Dedifferentiated amniotic fluid mesenchymal stem cell (primary cell): ENCODE measurements around the gene RAB40C.

Experiments used
- DNase-seq: peaks from one replicate; pipeline ENCODE4 v3.0.0-alpha.2; 2016; ENCODE audit errors: extremely low spot score

The RAB40C gene

DNA sequence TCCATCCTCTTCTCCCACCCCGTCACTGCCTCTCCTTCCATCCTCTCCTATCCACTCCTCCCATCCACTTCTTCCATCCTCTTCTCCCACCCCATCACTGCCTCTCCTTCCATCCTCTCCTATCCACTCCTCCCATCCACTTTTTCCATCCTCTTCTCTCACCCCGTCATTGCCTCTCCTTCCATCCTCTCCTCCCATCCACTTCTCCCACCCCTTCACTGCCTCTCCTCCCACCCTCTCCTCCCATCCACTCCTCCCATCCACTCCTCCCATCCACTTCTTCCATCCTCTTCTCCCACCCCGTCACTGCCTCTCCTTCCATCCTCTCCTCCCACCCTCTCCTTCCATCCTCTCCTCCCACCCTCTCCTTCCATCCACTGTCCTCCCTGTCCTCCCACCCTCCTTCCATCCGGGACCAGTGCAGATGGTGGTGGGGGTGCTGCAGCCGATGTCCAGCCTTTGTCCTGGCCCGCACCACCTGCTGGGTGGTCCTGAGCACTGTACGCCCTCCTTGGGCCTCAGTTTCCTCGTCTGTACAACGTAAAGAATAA lies 42.0 kb downstream of the RAB40C start:
- DNase-seq = no peak

DNA sequence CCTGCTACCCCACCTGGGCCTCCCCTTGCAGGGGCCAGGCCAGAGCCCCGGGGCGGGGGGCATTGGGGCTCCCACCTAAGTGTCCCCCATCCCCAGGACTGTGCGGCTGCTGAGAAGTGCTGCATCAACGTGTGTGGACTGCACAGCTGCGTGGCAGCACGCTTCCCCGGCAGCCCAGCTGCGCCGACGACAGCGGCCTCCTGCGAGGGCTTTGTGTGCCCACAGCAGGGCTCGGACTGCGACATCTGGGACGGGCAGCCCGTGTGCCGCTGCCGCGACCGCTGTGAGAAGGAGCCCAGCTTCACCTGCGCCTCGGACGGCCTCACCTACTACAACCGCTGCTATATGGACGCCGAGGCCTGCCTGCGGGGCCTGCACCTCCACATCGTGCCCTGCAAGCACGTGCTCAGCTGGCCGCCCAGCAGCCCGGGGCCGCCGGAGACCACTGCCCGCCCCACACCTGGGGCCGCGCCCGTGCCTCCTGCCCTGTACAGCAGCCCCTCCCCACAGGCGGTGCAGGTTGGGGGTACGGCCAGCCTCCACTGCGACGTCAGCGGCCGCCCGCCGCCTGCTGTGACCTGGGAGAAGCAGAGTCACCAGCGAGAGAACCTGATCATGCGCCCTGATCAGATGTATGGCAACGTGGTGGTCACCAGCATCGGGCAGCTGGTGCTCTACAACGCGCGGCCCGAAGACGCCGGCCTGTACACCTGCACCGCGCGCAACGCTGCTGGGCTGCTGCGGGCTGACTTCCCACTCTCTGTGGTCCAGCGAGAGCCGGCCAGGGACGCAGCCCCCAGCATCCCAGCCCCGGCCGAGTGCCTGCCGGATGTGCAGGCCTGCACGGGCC lies 42.8 kb downstream of the RAB40C start:
- DNase-seq = no peak

DNA sequence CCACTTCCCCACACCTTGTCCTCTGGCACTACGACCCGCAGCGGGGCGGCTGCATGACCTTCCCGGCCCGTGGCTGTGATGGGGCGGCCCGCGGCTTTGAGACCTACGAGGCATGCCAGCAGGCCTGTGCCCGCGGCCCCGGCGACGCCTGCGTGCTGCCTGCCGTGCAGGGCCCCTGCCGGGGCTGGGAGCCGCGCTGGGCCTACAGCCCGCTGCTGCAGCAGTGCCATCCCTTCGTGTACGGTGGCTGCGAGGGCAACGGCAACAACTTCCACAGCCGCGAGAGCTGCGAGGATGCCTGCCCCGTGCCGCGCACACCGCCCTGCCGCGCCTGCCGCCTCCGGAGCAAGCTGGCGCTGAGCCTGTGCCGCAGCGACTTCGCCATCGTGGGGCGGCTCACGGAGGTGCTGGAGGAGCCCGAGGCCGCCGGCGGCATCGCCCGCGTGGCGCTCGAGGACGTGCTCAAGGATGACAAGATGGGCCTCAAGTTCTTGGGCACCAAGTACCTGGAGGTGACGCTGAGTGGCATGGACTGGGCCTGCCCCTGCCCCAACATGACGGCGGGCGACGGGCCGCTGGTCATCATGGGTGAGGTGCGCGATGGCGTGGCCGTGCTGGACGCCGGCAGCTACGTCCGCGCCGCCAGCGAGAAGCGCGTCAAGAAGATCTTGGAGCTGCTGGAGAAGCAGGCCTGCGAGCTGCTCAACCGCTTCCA lies 43.6 kb downstream of the RAB40C start:
- DNase-seq = no peak

DNA sequence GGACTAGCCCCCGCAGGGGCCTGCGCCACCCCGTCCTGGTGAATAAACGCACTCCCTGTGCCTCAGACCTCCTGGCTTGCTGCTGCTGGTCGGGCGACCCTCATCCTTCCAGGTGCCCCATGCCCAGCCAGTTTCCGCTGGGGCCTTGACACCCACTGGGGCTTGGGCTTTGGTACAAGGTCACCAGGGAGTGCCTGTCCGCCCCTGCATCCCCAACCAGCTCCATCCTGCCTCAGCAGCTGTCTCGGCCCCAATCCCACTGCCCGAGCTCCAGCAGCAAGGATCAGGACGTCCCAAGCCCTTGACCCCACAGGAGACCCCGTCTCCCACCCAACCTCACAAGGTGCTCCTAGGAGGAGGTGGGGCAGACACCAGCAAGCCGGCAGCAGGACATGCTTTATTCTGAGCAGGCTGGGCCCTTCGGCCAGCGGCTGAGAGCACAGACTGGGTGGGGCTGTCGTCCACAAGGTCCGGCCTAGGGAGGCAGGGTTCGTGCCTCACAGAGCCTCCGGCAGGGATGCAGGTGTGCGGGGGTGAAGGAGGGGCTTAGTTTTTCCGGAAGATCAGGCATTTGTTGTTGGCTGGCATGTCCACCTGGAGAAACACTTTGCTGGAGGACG lies 44.3 kb downstream of the RAB40C start:
- no peak for DNase-seq

DNA sequence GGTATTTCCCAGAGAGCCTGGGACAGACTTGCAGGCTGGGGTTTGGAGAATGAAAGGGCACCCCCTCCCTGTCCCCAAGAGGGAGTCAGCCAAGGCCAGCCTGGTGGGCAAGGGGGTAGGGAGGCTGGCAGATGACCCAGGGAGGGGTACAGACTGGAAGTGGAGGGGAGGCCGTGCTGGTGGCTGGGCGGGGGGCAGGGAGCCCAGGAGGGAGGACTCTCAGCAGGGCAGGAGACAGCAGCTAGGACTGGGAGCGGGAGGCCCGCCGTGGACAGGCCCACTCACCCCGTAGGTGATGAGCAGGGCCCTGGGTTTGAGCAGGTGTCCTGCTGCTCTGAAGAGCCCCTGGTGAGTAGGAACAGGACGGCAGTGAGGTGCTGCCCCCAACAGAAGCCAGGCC lies 45.1 kb downstream of the RAB40C start:
- no peak for DNase-seq

DNA sequence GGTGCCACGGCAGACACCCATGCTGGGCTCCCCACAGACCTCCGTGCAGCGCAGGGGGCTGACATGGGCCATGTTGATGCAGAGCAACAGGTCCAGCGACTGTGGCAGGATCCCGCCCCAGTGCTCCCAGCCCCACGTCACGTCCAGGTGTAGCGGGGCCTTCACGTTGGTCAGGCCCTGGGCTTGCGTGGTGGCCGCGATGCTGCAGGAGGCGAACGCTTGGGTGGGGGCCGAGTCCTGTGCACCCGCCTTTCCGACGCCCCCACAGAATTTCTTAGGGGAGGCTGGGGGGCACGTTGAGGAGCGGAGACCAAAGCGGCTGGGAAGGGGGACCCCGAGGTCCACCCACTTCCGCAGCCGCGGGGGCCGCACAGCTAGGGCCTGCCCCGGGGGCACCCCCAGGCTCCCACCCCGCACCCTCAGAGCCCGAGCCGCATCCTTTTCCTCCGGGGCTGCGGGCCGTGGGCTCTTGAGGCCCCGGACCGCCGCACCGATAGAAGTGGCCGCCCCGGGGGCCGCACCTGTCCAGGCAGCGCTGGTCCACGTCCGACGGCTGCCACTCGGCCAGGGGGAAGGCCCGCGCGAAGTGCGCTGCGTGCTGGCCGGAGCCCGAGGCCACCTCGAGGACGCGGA lies 45.8 kb downstream of the RAB40C start:
- no peak for DNase-seq

DNA sequence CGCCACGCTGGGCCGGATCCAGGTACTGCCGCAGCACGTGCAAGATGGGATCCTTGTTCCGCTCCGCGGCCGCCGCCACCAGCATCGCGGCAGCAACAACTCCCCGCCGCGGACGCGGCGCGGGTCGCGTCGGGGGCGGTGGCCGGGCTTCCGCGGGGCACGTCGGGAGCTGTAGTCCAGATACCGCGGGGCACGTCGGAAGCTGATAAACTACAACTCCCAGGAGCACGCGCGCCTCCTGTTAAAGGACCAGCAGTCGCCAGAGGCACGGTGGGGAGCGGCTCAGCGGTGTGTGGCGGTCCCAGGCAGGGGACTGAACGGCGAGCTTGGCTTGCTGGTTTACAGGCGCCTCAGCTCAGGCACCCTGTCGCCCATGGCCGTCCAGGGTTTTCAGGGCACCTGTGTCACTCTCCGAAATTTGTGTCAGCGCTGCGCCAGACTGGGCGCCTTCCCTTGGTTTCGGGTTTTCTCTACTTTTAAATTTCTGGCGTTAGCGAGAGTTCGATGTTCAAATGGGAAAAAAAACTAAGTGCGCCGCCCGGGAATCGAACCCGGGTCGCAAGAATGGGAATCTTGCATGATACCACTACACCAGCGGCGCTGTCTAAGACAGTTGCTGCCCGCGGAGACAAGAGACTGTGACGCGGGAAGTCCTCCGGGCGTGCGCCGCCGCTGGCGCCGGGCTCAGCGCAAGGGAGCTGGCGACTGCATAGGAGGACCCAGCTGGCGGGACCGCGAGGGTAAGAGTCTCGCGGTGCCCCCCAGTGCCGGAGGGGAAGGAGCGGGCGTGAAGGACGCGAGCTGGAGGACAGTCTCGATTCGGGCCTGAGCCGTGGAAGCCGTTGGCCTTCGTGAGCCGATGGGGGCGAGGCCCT lies 46.6 kb downstream of the RAB40C start, which contains the start of gene METTL26:
TSS of gene METTL26 (minus strand) at position 100 of the 875 bp plus-strand sequence. CDS start at position 85, 15 bp downstream.
- peak; percentile 93 for DNase-seq

DNA sequence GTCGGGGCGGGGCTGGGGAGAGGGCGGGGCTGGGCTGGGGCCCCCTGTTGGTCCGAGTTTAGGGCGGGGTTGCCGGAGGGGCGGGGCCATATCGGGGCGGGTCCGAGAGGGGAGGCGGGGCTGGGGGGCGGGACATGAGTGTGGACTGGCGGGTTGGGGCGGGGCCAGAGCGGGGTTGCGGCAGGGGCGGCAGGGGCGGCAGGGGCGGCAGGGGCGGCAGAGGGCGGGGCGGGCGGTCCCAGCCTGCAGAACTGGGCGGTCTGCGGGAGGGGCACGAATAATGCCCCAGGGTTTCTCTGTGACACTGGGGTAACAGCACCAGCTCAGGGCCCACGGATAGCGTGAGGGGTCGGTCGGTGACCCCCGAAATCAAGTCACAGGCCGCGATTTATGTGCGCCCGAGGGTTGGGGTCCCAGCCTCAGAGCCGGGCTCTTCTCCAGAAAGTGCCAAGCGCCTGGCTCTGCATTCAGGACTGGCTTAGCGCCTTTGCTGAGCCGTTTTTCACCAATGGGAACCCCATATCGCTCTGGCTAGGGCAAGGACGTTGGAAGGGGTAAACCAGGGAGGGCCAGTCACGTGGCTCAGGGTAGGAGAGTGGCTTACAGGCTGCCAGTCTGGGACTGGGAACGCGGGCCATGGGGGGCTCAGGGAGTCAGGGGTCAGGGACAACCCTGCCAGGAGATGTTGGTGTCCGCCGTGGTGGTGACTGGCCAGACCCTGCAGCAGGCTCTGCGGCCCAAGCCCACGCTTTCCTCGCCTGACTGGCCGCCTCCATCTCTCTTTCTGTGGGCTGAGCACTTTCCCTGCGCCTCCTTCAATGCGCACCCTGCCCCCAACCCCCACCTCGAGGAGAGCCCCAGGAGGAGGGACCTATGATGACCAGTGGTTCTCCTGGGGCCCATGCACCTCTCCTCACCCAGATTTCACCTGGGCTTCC lies 47.5 kb downstream of the RAB40C start:
- DNase-seq = no peak

DNA sequence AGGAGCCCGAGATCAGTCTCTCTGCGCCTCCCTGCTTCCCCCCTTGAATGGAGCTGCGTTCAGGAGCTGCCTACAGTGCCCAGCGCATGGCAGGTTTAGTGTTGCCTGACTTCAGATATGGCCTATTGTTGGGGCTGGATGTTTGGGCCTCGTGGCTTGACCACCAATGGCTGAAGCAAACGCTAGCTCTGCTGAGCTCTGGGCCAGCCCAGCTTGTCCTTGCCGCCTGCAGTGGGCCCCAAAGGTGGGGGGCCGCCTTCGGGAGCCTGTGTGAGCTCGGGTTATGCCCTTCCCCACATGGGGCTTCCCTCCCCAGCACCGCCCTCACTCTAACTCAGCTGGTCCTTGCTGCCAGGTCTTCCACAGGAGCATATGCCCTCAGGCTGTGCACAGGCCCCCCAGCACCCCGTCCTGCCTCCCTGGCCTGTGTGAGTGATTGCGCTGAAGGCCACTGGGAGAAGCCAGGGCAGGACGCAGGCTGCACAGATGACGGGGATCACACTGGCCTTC lies 48.2 kb downstream of the RAB40C start:
- no peak for DNase-seq

DNA sequence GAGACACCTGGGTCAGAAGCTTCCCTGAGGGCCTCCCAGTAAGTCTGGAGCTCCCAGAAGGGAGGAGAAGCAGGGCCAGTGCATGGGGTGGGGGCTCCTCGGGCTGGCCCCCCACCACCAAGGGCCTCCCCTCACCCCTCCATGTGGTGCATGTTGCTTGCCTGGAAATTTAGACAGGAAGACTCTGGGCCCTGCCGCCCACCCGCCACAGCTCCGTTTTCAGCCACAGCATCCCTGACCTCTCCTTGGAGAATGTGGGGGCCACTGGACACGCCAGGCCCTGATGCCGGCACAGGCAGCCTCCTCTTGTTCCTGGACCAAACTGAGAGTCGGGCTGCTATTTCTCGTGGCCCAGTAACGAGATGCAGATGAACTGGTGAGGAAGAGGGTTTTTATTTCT lies 49.0 kb downstream of the RAB40C start:
- DNase-seq = no peak

DNA sequence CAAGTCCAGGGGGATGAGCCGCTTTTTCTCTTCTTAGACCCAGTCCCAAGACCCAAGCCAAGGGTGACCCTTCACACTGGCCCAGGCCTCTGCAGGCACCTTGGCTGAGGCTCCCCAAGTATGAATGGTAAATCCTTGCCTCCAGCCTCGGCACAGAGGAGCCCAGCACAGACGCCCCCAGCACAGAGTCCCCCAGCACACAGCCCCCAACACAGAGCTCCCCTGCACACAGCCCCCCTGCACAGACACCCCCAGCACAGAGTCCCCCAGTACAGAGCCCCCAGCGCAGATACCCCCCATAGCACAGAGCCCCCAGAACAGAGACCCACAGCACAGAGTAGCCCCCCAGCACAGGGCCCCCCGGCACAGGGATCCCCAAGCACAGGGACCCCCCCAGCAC lies 50.7 kb downstream of the RAB40C start:
- no peak for DNase-seq

DNA sequence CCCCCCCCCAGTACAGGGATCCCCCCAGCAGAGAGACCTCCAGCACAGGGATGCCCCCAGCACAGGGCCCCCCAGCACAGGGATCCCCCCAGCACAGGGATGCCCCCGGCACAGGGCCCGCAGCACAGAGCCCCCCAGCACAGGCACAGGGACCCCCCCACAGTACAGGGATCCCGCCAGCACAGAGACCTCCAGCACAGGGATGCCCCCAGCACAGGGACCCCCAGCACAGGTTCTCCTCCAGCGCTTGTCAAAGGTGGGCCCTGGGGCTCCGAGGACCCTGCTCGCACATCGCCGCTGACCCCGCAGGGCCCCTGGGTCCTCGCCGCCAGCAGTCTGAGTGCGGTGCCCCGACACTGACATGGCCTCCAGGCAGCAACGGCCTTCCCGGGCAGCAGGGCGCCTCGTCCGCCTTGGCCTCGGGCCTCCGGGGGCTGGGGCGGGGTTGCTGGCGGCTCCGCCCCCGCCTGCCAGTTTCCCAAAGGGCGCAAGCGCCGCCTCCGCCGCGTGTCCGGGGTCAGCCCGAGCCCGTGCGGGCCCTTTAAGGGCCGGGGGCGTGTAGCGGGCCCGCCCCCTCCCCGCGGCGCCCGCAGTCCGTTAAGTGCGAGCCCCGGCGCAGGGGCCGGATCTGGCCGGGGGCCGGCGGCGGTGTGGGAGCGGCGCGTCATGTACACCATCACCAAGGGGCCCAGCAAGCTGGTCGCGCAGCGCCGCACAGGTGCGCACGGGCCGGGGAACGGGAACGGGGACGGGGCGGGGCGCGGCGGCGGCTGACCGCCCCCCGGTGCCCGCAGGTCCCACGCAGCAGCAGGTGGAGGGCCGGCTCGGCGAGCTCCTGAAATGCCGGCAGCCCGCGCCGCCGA lies 51.7 kb downstream of the RAB40C start, which contains the start of gene MCRIP2:
TSS of gene MCRIP2 (plus strand) at position 503 of the 863 bp plus-strand sequence. CDS start at position 667, 164 bp downstream.
- peak; percentile 28 for DNase-seq

DNA sequence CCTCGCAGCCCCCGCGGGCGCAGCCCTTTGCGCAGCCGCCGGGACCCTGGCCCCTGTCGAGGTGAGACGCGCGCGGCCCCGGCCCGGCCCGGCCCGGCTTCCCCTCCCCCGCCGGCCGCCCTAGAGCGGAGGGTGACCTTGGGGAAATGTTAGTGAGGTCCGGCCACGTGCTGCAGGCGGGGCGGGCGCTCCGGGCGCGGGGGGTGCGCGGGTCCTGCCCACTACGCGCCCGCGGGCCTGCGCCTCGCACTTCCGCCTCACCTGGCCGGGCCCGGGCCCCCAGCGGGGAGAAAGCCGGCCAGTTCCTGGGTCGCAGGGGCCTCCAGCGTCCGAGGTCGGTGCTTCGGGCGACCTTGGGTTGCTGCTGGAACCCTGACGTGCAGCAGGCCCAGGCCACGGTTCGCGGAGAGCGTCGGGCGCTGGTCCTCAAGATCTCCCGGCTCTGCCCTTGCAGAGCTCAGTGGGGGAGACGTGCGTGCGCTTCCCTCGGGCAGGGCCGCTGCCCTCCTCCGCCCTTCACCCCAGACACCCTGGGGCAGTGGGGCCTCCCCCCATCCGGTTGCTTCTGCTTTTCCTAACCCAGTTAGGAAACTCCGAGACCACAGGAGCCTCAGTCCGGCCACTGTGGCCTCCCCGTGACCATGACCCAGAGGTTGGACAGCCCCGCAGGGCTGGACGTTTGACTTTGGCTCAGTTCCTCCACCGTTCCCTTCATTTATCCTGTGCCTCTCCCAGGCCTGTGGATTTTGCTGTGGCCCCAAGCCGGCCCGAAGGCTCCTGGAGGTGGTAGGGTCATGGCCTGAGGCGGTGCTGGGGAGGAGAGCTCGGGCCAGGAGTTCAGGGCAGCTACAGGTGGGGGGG lies 52.6 kb downstream of the RAB40C start:
- DNase-seq = no peak

DNA sequence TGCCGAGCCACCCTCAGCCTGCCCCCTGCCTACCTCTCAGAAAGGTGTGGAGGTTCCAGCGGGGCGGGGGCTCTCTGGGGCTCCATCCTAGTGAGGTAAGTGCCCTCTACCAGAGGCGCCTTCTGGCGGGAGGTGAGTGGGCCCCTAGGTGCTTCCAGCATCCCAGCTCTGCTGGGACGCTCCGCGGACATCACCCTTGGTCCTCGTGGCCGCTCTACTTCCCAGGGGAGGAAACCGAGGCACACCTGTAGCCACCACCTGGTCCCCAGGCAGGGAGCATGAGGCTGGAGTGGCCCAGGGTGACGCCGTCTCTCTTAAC lies 53.1 kb downstream of the RAB40C start:
- DNase-seq = no peak

DNA sequence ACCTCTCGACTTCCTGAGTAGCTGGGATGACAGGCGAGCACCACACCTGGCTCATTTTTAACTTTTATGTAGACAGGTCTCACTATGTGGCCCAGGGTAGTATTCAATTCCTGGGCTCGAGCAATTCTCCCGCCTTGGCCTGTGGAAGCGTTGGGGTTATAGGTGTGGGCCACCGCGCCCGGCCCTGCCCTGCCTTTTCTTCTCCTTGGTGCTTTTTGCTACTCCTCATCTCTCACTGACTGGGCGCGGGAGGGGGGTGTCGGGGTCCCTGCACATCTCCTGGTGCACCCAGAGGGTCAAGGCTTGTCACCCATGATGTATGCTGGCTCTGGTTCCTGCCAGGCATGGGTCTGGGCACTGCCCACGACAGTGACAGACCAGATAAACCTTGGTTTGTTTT lies 54.7 kb downstream of the RAB40C start:
- DNase-seq = no peak

DNA sequence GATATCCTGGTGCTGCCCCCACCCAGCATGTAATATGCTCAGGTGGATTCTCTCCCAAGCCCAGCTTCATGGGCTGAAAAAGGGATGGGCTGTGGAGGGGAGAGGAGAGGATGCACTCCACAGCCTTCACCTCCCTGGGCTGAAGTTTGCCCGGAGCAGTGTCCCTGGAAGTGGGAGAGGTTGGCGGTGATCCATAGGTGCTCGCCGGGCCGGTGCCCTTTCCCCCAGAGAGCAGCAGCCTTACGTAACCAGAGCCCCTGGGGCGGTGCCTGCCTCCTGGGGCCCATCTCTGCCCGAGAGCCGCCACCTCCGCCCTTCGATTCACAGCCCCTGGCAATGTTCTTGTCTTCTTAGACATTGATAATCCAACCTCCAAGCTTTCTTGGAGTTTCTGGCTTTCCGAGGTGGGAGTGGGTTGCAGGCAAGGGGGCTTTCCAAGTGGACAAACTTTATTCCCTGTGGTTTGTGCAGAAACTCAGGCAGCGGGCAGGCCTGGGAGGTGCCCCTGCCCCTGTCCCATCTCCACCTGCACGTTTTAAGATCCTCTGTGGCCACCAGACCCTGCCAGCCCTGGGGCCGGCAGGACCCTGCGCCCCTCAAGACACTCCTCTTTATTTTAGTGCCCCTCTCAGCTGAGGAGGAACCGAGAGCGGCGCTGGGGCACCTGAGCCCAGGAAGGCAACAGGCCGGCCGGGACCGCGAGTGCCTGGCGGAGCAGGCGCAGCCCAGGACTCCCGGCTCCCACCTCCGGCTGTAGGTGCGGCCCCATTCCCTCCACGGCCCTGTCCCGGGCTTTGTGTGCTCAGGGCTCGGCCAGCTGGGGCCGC lies 56.2 kb downstream of the RAB40C start:
- no peak for DNase-seq

DNA sequence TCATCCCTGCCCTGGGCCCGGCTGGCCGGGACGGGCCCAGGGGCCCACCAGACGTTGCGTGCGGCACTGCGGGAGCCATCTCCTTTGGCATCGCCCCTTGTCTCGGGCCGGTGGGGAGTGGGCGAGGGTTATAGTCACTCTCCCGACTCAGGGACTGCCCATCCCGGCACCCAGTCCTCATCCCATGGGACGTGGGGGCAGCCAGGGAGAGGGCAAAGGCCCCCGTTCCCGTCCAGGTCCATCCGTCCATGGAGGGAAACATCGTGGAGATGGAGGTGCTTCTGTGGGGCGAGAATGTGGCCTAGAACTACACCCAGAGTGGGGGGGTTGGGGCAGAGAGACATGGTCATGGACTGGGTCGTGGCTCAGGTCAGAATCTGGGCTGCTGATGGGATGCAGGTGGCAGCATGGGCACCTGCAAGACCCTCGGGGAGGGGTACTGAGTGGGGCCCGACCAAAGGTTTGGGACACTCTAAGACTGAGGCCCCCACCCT lies 56.9 kb downstream of the RAB40C start:
- no peak for DNase-seq
